SH-SY5Y (cell line): Measurements from ENCODE around the gene TMEM51.

Experiments used
- GATA2 ChIP-seq: IDR thresholded peaks from 2 replicates; pipeline ENCODE4 v1.6.1; 2011; ENCODE audit warnings: mild to moderate bottlenecking, low read depth, low read length
- GATA3 ChIP-seq: IDR thresholded peaks from 2 replicates; pipeline ENCODE4 v1.6.1; 2011; ENCODE audit warnings: low read depth, mild to moderate bottlenecking, low read length, moderate library complexity

GRCh38 chr1:15123925-15124324 lies 29.6 kb upstream of the TMEM51 start:
- TF ChIP-seq GATA3 (no peak), GATA2 (no peak)
